Measurements from ENCODE around the gene ABCA7. TPM values are rescaled to one million over a fixed set of nuclear protein-coding genes. Genes with fewer than 3 reads are reported as not detected.

The ABCA7 gene
- total RNA-seq, 3 donors from 2014 or later (not counting 1 experiment from before 2014, with no cell fraction given): 73.3 to 149 (median 121) TPM

DNA sequence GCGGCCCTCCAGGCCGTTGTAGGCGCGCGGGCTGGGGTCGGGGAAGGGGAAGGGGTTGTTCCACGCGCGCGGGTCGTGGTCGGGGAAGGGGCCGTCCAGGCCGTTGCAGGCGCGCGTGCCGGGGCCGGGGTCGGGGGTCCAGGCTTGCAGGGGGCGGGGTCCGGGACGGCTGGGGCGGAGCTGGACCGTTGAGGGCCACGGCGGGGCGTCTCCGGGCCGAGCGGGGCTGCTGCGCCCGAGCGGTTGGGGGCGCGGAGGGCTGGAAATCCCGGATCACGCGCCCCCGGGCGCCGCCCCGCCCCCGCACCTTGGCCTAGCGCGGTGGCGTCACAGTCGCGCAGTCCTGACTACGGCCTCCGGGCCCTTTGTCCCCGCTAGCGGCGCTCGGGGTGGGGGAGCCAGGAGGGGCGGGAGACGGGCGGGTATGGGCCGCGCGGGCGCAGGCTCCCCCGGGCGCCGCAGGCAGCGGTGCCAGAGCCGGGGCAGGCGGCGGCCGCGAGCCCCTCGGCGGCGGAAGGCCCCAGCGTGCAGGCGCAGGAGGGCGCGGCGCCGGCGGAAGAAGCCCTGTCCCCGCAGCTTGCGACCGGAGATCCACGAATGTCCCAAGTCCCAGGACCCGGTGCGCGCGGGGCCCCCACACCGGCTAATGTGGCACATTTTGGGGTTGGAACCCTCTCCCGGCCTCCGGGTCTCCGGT is 64.6 kb downstream of the ABCA7 start:
- H3K27ac Mint-ChIP-seq: peak overlapping the region; percentile 88 to 89
- ATAC-seq (peak; percentile 50 to 75 (median 62)), DNase-seq (peak; percentile 83 to 88)
- TF ChIP-seq, protein P1, sequence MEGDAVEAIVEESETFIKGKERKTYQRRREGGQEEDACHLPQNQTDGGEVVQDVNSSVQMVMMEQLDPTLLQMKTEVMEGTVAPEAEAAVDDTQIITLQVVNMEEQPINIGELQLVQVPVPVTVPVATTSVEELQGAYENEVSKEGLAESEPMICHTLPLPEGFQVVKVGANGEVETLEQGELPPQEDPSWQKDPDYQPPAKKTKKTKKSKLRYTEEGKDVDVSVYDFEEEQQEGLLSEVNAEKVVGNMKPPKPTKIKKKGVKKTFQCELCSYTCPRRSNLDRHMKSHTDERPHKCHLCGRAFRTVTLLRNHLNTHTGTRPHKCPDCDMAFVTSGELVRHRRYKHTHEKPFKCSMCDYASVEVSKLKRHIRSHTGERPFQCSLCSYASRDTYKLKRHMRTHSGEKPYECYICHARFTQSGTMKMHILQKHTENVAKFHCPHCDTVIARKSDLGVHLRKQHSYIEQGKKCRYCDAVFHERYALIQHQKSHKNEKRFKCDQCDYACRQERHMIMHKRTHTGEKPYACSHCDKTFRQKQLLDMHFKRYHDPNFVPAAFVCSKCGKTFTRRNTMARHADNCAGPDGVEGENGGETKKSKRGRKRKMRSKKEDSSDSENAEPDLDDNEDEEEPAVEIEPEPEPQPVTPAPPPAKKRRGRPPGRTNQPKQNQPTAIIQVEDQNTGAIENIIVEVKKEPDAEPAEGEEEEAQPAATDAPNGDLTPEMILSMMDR (IDR thresholded peaks at IDR 0.05): no peak
- intact Hi-C loops (cut with micrococcal nuclease): loop anchor here (2.0 to 5.0 kb wide), 2 partner anchors 37 to 136 kb away; partner anchors contain the start of genes ARHGAP45 and ATP5F1D
- under 1% methylated on average over 93 of the region's 93 CpGs for WGBS (ENCODE audit: insufficient coverage)
- H3K4me3 ChIP-seq (ENCODE audit: low read length): peak overlapping the region; percentile 75
- no peaks in the 10 kb centered on the region for H3K27me3 Mint-ChIP-seq (ENCODE audit: low read depth in 2 of 2)
- peak overlapping the region; percentile 90 for H3K27ac ChIP-seq (ENCODE audit: low read length)
- H3K36me3 Mint-ChIP-seq: no peaks in the 10 kb centered on the region
- peaks cover 9 to 23% of the 10 kb centered on the region in 2 donors for H3K4me1 Mint-ChIP-seq
- no peaks in the 10 kb centered on the region for H3K27me3 ChIP-seq (ENCODE audit: control insufficient read depth, insufficient read depth, low read length)
- H3K9me3 Mint-ChIP-seq: no peaks in the 10 kb centered on the region
- peak overlapping the region; percentile 75 for H3K4me3 Mint-ChIP-seq
- H3K36me3 ChIP-seq (ENCODE audit: control insufficient read depth, insufficient read depth, low read length): peaks cover 9% of the 10 kb centered on the region
- peaks cover 55% of the 10 kb centered on the region for H3K4me1 ChIP-seq (ENCODE audit: control insufficient read depth, insufficient read depth, low read length)
- no peaks in the 10 kb centered on the region for H3K9me3 ChIP-seq (ENCODE audit: control insufficient read depth, insufficient read depth, low read length)

- H3K4me1 ChIP-seq (ENCODE audit: control insufficient read depth, insufficient read depth, low read length): peaks cover 50% of the 10 kb centered on the region
- H3K36me3 ChIP-seq (ENCODE audit: control insufficient read depth, insufficient read depth, low read length): peaks cover 12% of the 10 kb centered on the region
- no peaks in the 10 kb centered on the region for H3K27me3 Mint-ChIP-seq (ENCODE audit: low read depth in 2 of 2)
- peaks cover 9 to 23% of the 10 kb centered on the region in 2 donors for H3K4me1 Mint-ChIP-seq
- no peaks in the 10 kb centered on the region for H3K9me3 ChIP-seq (ENCODE audit: control insufficient read depth, insufficient read depth, low read length)
- ATAC-seq: no peak
- peak overlapping the region; percentile 90 for H3K27ac ChIP-seq (ENCODE audit: low read length)
- TF ChIP-seq, protein P1 (IDR thresholded peaks at IDR 0.05): no peak
- H3K4me3 Mint-ChIP-seq: peak overlapping the region; percentile 75
- intact Hi-C loops (cut with micrococcal nuclease): loop anchor here (2.0 kb wide), 1 partner anchor 136 kb away; the partner anchor contains the start of gene ATP5F1D
- 51% methylated on average over 69 of the region's 69 CpGs for WGBS (ENCODE audit: insufficient coverage)
- no peaks in the 10 kb centered on the region for H3K27me3 ChIP-seq (ENCODE audit: control insufficient read depth, insufficient read depth, low read length)
- DNase-seq: peak in 1 of 2 donors; percentile 40
- H3K36me3 Mint-ChIP-seq: no peaks in the 10 kb centered on the region
- H3K4me3 ChIP-seq (ENCODE audit: low read length): peak overlapping the region; percentile 75
- H3K9me3 Mint-ChIP-seq: no peaks in the 10 kb centered on the region
- H3K27ac Mint-ChIP-seq: peak overlapping the region; percentile 26 to 88
Observed at GRCh38 chr19:1105008-1105872, 65.3 kb downstream of the ABCA7 start.

DNA sequence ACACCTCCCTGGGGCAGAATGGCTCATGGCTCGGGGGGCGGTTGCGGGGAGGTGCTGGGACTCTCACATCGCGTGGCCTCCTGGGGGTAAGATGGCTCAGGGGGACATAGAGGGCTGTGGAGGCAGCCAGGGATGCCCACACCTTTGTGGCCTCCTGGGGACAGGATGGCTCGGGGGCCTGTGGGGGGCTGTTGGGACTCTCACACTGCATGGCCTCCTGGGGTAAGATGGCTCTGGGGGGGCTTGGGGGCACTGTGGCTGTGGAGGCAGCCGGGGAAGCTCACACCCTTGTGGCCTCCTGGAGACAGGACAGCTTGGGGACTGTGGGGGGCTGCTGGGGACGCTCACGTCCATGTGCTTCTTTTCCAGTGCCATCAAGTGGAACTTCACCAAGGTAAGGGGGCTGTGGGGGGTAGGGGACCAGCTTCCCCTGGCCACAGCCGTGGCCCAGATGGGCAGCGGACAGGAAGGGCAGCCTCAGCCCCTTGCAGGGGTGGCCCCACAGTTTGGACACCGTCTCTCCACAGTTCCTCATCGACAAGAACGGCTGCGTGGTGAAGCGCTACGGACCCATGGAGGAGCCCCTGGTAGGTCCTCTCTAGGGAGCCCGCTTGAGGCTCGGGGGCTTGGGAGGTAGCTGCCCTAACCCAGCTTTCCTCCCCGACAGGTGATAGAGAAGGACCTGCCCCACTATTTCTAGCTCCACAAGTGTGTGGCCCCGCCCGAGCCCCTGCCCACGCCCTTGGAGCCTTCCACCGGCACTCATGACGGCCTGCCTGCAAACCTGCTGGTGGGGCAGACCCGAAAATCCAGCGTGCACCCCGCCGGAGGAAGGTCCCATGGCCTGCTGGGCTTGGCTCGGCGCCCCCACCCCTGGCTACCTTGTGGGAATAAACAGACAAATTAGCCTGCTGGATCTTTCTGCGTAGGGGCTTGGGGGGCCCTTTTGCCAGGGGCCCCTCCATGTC is 66.2 kb downstream of the ABCA7 start:
- DNase-seq: peak in 1 of 2 donors; percentile 23
- H3K4me3 ChIP-seq (ENCODE audit: low read length): no peak overlapping the region
- 92% methylated on average over 32 of the region's 32 CpGs for WGBS (ENCODE audit: insufficient coverage)

More for the DNA sequence above, 66.2 kb downstream of the ABCA7 start:
- no peak overlapping the region for H3K27ac ChIP-seq (ENCODE audit: low read length)
- no peaks in the 10 kb centered on the region for H3K9me3 ChIP-seq (ENCODE audit: control insufficient read depth, insufficient read depth, low read length)
- TF ChIP-seq, protein P1 (IDR thresholded peaks at IDR 0.05): no peak
- H3K27ac Mint-ChIP-seq: peak overlapping the region; percentile 26 to 45
- peaks cover 41% of the 10 kb centered on the region for H3K4me1 ChIP-seq (ENCODE audit: control insufficient read depth, insufficient read depth, low read length)
- peaks cover 7 to 20% of the 10 kb centered on the region in 2 donors for H3K4me1 Mint-ChIP-seq
- H3K4me3 Mint-ChIP-seq: peak overlapping the region; percentile 72
- H3K27me3 Mint-ChIP-seq (ENCODE audit: low read depth in 2 of 2): no peaks in the 10 kb centered on the region
- no peaks in the 10 kb centered on the region for H3K9me3 Mint-ChIP-seq
- no peaks in the 10 kb centered on the region for H3K27me3 ChIP-seq (ENCODE audit: control insufficient read depth, insufficient read depth, low read length)
- no peak for ATAC-seq
- no peaks in the 10 kb centered on the region for H3K36me3 Mint-ChIP-seq
- H3K36me3 ChIP-seq (ENCODE audit: control insufficient read depth, insufficient read depth, low read length): peaks cover 20% of the 10 kb centered on the region
- intact Hi-C loops (cut with micrococcal nuclease): loop anchor here (2.0 kb wide), 1 partner anchor 135 kb away; the partner anchor contains the start of gene ATP5F1D
